Omental fat pad (tissue), 4 donors: Measurements from ENCODE around the gene HIP1R. TPM values are rescaled to one million over a fixed set of nuclear protein-coding genes. Genes with fewer than 3 reads are reported as not detected.

Experiments used
- ATAC-seq: fragments of 150-250 bp; one replicate; pipeline ENCODE4 v1.9.1; 2016; ENCODE audit warnings: mild to moderate bottlenecking, moderate library complexity; ENCODE audit not compliant: low FRiP score
- DNase-seq: peaks from one replicate; pipeline ENCODE4 v3.0.0-alpha.2; 2019; ENCODE audit warnings: low spot score
- CTCF ChIP-seq, 3 donors: fragments of 450-650 bp; IDR thresholded peaks; one replicate each; pipeline ENCODE4 v1.5.1; 2016 to 2017; ENCODE audit warnings: antibody characterized with exemption in 3 of 3, mild to moderate bottlenecking in 3 of 3, moderate library complexity in 2 of 3
- total RNA-seq, 4 donors: library from RNA; depleted of rRNA; stranded (reverse); fragments of >200 nt; gene quantifications; one replicate each; pipeline ENCODE4 v1.1.0, GENCODE V29; 2016

HIP1R gene
- total RNA-seq, 4 donors from 2014 or later = 11.4 to 65.6 (median 22.2) TPM

GRCh38 chr12:122859303-122860039, 24.2 kb downstream of the HIP1R start:
- DNase-seq = no peak
- no peak for ATAC-seq
- TF ChIP-seq CTCF (IDR thresholded peaks at IDR 0.05) = no peak

GRCh38 chr12:122860040-122860853, 25.0 kb downstream of the HIP1R start:
- peak in 2 of 3 donors; percentile 31 to 93 for TF ChIP-seq CTCF (IDR thresholded peaks at IDR 0.05)
- DNase-seq (peak; percentile 66), ATAC-seq (peak; percentile 42)

GRCh38 chr12:122860854-122861586, 25.8 kb downstream of the HIP1R start:
- ATAC-seq (no peak), DNase-seq (no peak)
- no peak for TF ChIP-seq CTCF (IDR thresholded peaks at IDR 0.05)

GRCh38 chr12:122861587-122861970, 26.3 kb downstream of the HIP1R start:
- DNase-seq (no peak), ATAC-seq (no peak)
- TF ChIP-seq CTCF (IDR thresholded peaks at IDR 0.05) = no peak

GRCh38 chr12:122862110-122862634, 26.9 kb downstream of the HIP1R start:
- ATAC-seq (no peak), DNase-seq (no peak)
- TF ChIP-seq CTCF (IDR thresholded peaks at IDR 0.05) = no peak

- DNase-seq (no peak), ATAC-seq (no peak)
Measured at GRCh38 chr12:122862872-122863701, 27.8 kb downstream of the HIP1R start.

More at GRCh38 chr12:122862872-122863701, 27.8 kb downstream of the HIP1R start:
- TF ChIP-seq CTCF (IDR thresholded peaks at IDR 0.05) = no peak
